K562 (cell line): ENCODE data around the gene CHSY1. TPM values are rescaled to one million over a fixed set of nuclear protein-coding genes. Genes with fewer than 3 reads are reported as not detected.

ENCODE experiments used
- BCLAF1 ChIP-seq, 2 experiments: fragments of 450-650 bp in 1 of 2; IDR thresholded peaks; 2 replicates each; pipeline ENCODE4 v1.6.1; 2011 to 2017; ENCODE audit warnings: low read depth in 2 of 2, antibody characterized with exemption in 1 of 2, borderline replicate concordance in 1 of 2, low read length in 1 of 2, mild to moderate bottlenecking in 1 of 2, mixed read lengths in 1 of 2; ENCODE audit not compliant: control insufficient read depth in 1 of 2
- CBFA2T3 ChIP-seq: fragments of 450-650 bp; IDR thresholded peaks from 2 replicates; pipeline ENCODE4 v1.6.1; 2017
- EP300 ChIP-seq: IDR thresholded peaks from 2 replicates; pipeline ENCODE4 v1.6.1; 2012; ENCODE audit warnings: low read length, improper control_type of control experiment
- ETV1 ChIP-seq: fragments of 450-650 bp; conservative IDR thresholded peaks from 2 replicates; pipeline ENCODE4 v1.6.1; 2016; ENCODE audit warnings: missing genetic modification characterization, control low read depth, low read depth, missing compliant biosample characterization
- HOMEZ ChIP-seq: fragments of 250-450 bp; sonication (Bioruptor Pico); IDR thresholded peaks from 2 replicates; pipeline ENCODE4 v1.4.0; 2020; ENCODE audit warnings: mild to moderate bottlenecking, moderate library complexity
- MAZ ChIP-seq, 2 experiments: fragments of 450-650 bp in 1 of 2; sonication (generic) in 1 of 2; formaldehyde crosslinking; IDR thresholded peaks in 1 of 2; conservative IDR thresholded peaks in 1 of 2; 2 replicates each; pipeline versions ENCODE4 v1.4.0 to v1.5.0; 2020; ENCODE audit warnings: mild to moderate bottlenecking in 1 of 2, missing genetic modification reagents in 1 of 2
- MCM5 ChIP-seq: fragments of 450-650 bp; IDR thresholded peaks from 2 replicates; pipeline ENCODE4 v1.6.1; 2016; ENCODE audit warnings: low read depth
- NEUROD1 ChIP-seq: fragments of 150-350 bp; IDR thresholded peaks from 2 replicates; pipeline ENCODE4 v1.6.1; 2014; ENCODE audit warnings: borderline replicate concordance, low read length, low read depth; ENCODE audit not compliant: partially characterized antibody
- PCBP2 ChIP-seq: fragments of 200-400 bp; formaldehyde crosslinking; IDR thresholded peaks from 2 replicates; pipeline ENCODE4 v1.6.1; 2018; ENCODE audit warnings: low read length, low read depth, mild to moderate bottlenecking, moderate library complexity; ENCODE audit not compliant: poor library complexity, severe bottlenecking
- POLR2G ChIP-seq: fragments of 200-400 bp; formaldehyde crosslinking; IDR thresholded peaks from 2 replicates; pipeline ENCODE4 v1.6.1; 2017; ENCODE audit warnings: low read depth, mild to moderate bottlenecking, antibody characterized with exemption, low read length, moderate library complexity
- SUPT5H ChIP-seq: fragments of 450-650 bp; IDR thresholded peaks from 2 replicates; pipeline ENCODE4 v1.6.1; 2016
- TEAD4 ChIP-seq, 2 experiments: sonication (generic) in 1 of 2; formaldehyde crosslinking in 1 of 2; IDR thresholded peaks; 2 replicates each; pipeline versions ENCODE4 v1.6.1 to v1.8.0; 2012 to 2022; ENCODE audit warnings: borderline replicate concordance in 1 of 2, inconsistent platforms in 1 of 2, low read length in 1 of 2, mild to moderate bottlenecking in 1 of 2, missing genetic modification reagents in 1 of 2
- THRB ChIP-seq: fragments of 450-650 bp; formaldehyde crosslinking; conservative IDR thresholded peaks from 2 replicates; pipeline ENCODE4 v1.4.0; 2022; ENCODE audit warnings: mild to moderate bottlenecking, missing genetic modification characterization
- ZBTB34 ChIP-seq: fragments of 250-450 bp; sonication (Bioruptor Pico); IDR thresholded peaks from 2 replicates; pipeline ENCODE4 v1.8.0; 2021; ENCODE audit warnings: mild to moderate bottlenecking, moderate library complexity
- ZNF740 ChIP-seq, 3 experiments: fragments of 200-800 bp in 1 of 3; sonication (Bioruptor generic) in 1 of 3; sonication (generic) in 1 of 3; formaldehyde crosslinking in 1 of 3; IDR thresholded peaks; 2 replicates each; pipeline versions ENCODE4 v1.6.1 to v1.8.0; 2016 to 2022; ENCODE audit warnings: mild to moderate bottlenecking in 2 of 3, missing compliant biosample characterization in 2 of 3, missing genetic modification characterization in 2 of 3, missing genetic modification reagents in 1 of 3
- polyA plus RNA-seq, 8 experiments: library from polyadenylated mRNA; depleted of rRNA in 4 of 8; stranded (reverse) in 5 of 8; unstranded in 3 of 8; fragments of >200 nt; fragmentation: Nextera tagmentation in 2 of 8; fragmentation: Illumina TruSeq in 1 of 8; extraction: Ambion mirVana in 2 of 8; extraction: Trizol in 1 of 8; gene quantifications; 2 replicates each; pipeline versions ENCODE4 v1.2.1 to v1.2.3, GENCODE V29; 2011 to 2014; ENCODE audit warnings: inconsistent platforms in 1 of 8, missing spikeins in 1 of 8
- total RNA-seq, 7 experiments: library from RNA; depleted of rRNA in 6 of 7; stranded (reverse); fragments of >200 nt in 6 of 7; fragmentation: Illumina TruSeq in 2 of 7; extraction: Trizol in 2 of 7; gene quantifications; 2 replicates each; pipeline versions ENCODE4 v1.2.1 to v1.2.3, GENCODE V29; 2011 to 2021; ENCODE audit warnings: low replicate concordance in 1 of 7

The CHSY1 gene
- total and polyA plus RNA-seq, 9 of the 15 experiments (the other 6 are each of a cell fraction or from before 2014, with no cell fraction given): 7.0 to 16.4 (median 13.4) TPM

- TF ChIP-seq THRB (0 out of 2 replicates have a peak, but pooled peaks have one; percentile 47), TEAD4 (IDR thresholded peaks at IDR 0.05; ENCODE audit: low read length) (peak; percentile 87), TEAD4 (CRISPR knock-in tag; IDR thresholded peaks at IDR 0.05; ENCODE audit: borderline replicate concordance) (no peak), ETV1 (tag) (peak; percentile 84), MCM5 (no peak), PCBP2 (no peak), NEUROD1 (peak; percentile 41), ZNF740 (CRISPR knock-in tag; IDR thresholded peaks at IDR 0.05) (peak; percentile 28; the same call in 1 of the 2 replicates), ZNF740 (tag; IDR thresholded peaks at IDR 0.05) (no peak; a peak in 1 of 4 replicates), POLR2G (peak; percentile 75), ZBTB34 (CRISPR knock-in tag) (no peak), CBFA2T3 (peak; percentile 96), MAZ (CRISPR knock-in tag; conservative IDR thresholded peaks at IDR 0.05 in 1 of 2, IDR thresholded peaks at IDR 0.05 in 1 of 2) (peak; percentile 33 to 45; a peak in 2 of 4 replicates), HOMEZ (CRISPR knock-in tag) (no peak), SUPT5H (peak; percentile 53), EP300 (peak; percentile 86), BCLAF1 (IDR thresholded peaks at IDR 0.05; ENCODE audit: borderline replicate concordance in 1 of 2, control insufficient read depth in 1 of 2, low read depth in 2 of 2, low read length in 1 of 2) (0 out of 4 replicates have a peak, but pooled peaks of 1 of the 2 experiments have one; percentile 57)
Observed at GRCh38 chr15:101167753-101168462, 83.9 kb downstream of the CHSY1 start (continued).
